ENCODE results near the gene SERPINA4. TPM values are rescaled to one million over a fixed set of nuclear protein-coding genes. Genes with fewer than 3 reads are reported as not detected.

The SERPINA4 gene
- total and polyA plus RNA-seq, 2 of the 8 experiments (the other 6 are each of a cell fraction or from before 2014, with no cell fraction given) = not detected

DNA sequence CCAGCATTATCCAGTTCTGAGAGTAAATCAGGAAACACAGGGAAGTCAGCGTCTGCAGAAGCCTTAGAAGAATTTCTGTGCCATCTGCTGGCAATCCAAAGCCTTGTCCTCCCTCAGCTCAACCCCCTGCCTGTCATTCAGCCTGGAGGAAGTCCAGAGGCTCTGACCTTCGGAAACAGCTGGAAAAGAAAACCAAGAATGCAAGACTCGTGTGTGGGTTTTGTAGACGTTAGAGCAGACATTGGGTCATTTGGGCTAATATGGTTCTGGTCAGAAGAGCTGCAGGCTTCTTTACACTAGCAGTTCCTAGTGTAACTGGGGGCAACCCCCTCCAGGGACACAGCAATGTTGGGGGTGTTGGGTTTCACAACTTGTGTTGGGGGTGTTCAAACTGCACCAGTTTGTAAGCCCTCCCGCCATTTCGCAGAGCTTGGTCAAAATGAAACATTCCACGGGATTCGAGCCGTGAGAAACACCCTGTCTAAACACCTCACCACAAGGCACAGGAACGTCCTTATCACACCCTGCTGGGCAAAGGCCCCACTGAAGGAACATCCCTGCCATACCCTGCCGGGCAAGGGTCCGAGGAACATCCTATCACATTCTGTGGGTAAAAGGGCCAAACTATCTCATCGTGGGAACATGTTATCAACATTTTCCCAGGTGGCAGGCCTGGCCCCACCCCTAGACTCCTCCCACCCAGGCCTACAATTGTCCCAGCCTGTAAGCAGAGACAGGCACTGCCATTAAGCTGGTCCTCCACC, 21.0 kb upstream of the SERPINA4 start:
- H2AFZ ChIP-seq (ENCODE audit: low read length) = peak overlapping the region; percentile 72
- H3K4me3 ChIP-seq (ENCODE audit: extremely low read depth in 1 of 4, insufficient read depth in 2 of 4, low read depth in 3 of 4, low read length in 4 of 4) = no peak overlapping the region
- H3K79me2 ChIP-seq (ENCODE audit: control insufficient read depth in 1 of 2, insufficient read depth in 2 of 2, low read length in 2 of 2) = no peaks in the 10 kb centered on the region
- no peaks in the 10 kb centered on the region for H3K27me3 ChIP-seq (replicated peaks in 1 of 4; ENCODE audit: control insufficient read depth in 3 of 4, extremely low read depth in 1 of 4, insufficient read depth in 3 of 4, low read length in 3 of 4)
- no peak overlapping the region for H3K4ac ChIP-seq (replicated peaks; ENCODE audit: insufficient read length, low read depth, low read length)
- no peak overlapping the region for H4K91ac ChIP-seq (replicated peaks; ENCODE audit: insufficient read length, low read length)
- no peak overlapping the region for H4K5ac ChIP-seq (ENCODE audit: insufficient read length, low read depth, low read length)
- H3K14ac ChIP-seq (ENCODE audit: insufficient read length) = no peak overlapping the region
- DNase-seq (ENCODE audit: low read depth in 1 of 2, low spot score in 2 of 2) = no peak
- H3K9ac ChIP-seq (replicated peaks in 1 of 4; ENCODE audit: extremely low read depth in 1 of 4, low read depth in 3 of 4, low read length in 3 of 4) = peak overlapping the region in 1 of 4 experiments; percentile 19; a peak in 2 of 7 replicates
- FAIRE-seq = no peak
- POLR2A ChIA-PET (ENCODE audit: partially characterized antibody) = no interaction called here
- TF ChIP-seq RAD21 (IDR thresholded peaks at IDR 0.05 in 1 of 2, conservative IDR thresholded peaks at IDR 0.05 in 1 of 2; ENCODE audit: low read depth in 2 of 2, low read length in 2 of 2) (peak in 1 of 2 experiments; percentile 26; a peak in 2 of 4 replicates), POU5F1 (IDR thresholded peaks at IDR 0.05; ENCODE audit: low read depth, low read length) (no peak)
- no peak overlapping the region for H3K18ac ChIP-seq (ENCODE audit: extremely low read depth, low read length)
- CTCF ChIA-PET (ENCODE audit: partially characterized antibody) = interaction anchor here (1.2 to 7.8 kb wide), 8 partner anchors 10 to 117 kb away, joined by 3 to 56 read pairs (median 12); no protein-coding TSS in a partner anchor
- H3K56ac ChIP-seq (replicated peaks; ENCODE audit: insufficient read length, low read depth, low read length) = no peak overlapping the region
- no peaks in the 10 kb centered on the region for H3K36me3 ChIP-seq (ENCODE audit: control insufficient read depth in 2 of 4, insufficient read depth in 4 of 4, low read length in 3 of 4)
- no peaks in the 10 kb centered on the region for H3K79me1 ChIP-seq (ENCODE audit: low read depth, low read length)
- H2BK20ac ChIP-seq (ENCODE audit: low read length) = no peak overlapping the region
- no peaks in the 10 kb centered on the region for H3K23me2 ChIP-seq (ENCODE audit: low read depth, low read length)
- H3K9me3 ChIP-seq (ENCODE audit: insufficient read depth in 2 of 2, low read depth in 1 of 2, low read length in 1 of 2) = no peaks in the 10 kb centered on the region
- H3K27ac ChIP-seq (ENCODE audit: low read depth, low read length) = no peak overlapping the region
- H2BK15ac ChIP-seq (ENCODE audit: low read length) = 0 out of 2 replicates have a peak overlapping the region, but pooled peaks have one; percentile 89
- H3K4me1 ChIP-seq (replicated peaks in 1 of 4; ENCODE audit: control insufficient read depth in 3 of 4, insufficient read depth in 4 of 4, low read length in 3 of 4) = peaks cover 0 to 9% (median 7%) of the 10 kb centered on the region in 4 experiments; a peak in 5 of 7 replicates
- no peak overlapping the region for H2BK12ac ChIP-seq (ENCODE audit: low read depth, low read length)
- H3K4me2 ChIP-seq (ENCODE audit: insufficient read depth in 1 of 2, low read depth in 2 of 2, low read length in 2 of 2) = no peak overlapping the region
- H2AK5ac ChIP-seq (ENCODE audit: low read depth, low read length) = no peak overlapping the region
- WGBS, 2 experiments (ENCODE audit: extremely low coverage in 1 of 2, insufficient coverage in 1 of 2, insufficient read length in 1 of 2, insufficient replicate concordance in 2 of 2, low coverage in 1 of 2, low lambda C conversion rate in 2 of 2, missing lambda C conversion rate in 1 of 2) = 88% methylated on average over 13 of the region's 13 CpGs; no CpG with 5 or more reads in 1 of the 2 experiments
- no peaks in the 10 kb centered on the region for H4K20me1 ChIP-seq (replicated peaks in 1 of 2; ENCODE audit: control insufficient read depth in 1 of 2, insufficient read depth in 2 of 2, low read length in 2 of 2)
- H2BK120ac ChIP-seq (replicated peaks; ENCODE audit: low read depth, low read length) = no peak overlapping the region
- no peak overlapping the region for H4K8ac ChIP-seq (ENCODE audit: extremely low read depth, insufficient read depth, low read length)
- no peak overlapping the region for H3K23ac ChIP-seq (ENCODE audit: insufficient read length)
- no peak overlapping the region for H2BK5ac ChIP-seq (ENCODE audit: low read depth, low read length)

All from H1 (cell line).